Stimulated activated CD4-positive, alpha-beta T cell treated with anti-CD3 and anti-CD28 coated beads, Interleukin-4, amount 100 ng/mL, for 48 hours (primary cell): Measurements from ENCODE around the gene CMSS1.

Source experiments
- DNase-seq, 2 donors: peaks; one replicate each; pipeline ENCODE4 v3.0.0-alpha.2; 2020; ENCODE audit warnings: low read depth in 2 of 2

Gene CMSS1

GRCh38 chr3:99874237-99875002, 56.8 kb downstream of the CMSS1 start:
- DNase-seq: no peak

GRCh38 chr3:99875581-99875928, 57.9 kb downstream of the CMSS1 start:
- DNase-seq: no peak

GRCh38 chr3:99875929-99876841, 58.5 kb downstream of the CMSS1 start:
- DNase-seq: peak; percentile 42 to 48

- DNase-seq: no peak
These were observed 59.4 kb downstream of the CMSS1 start for GRCh38 chr3:99877031-99877579.

GRCh38 chr3:99878005-99878404, 60.3 kb downstream of the CMSS1 start:
- no peak for DNase-seq

GRCh38 chr3:99879275-99879674, 61.6 kb downstream of the CMSS1 start:
- no peak for DNase-seq

GRCh38 chr3:99881121-99881524, 63.5 kb downstream of the CMSS1 start:
- DNase-seq: no peak

- no peak for DNase-seq
These were observed 64.9 kb downstream of the CMSS1 start for GRCh38 chr3:99882436-99883137.

GRCh38 chr3:99883138-99883461, 65.4 kb downstream of the CMSS1 start:
- DNase-seq: no peak

GRCh38 chr3:99883693-99884092, 66.0 kb downstream of the CMSS1 start:
- DNase-seq: no peak

- no peak for DNase-seq
These were observed 66.8 kb downstream of the CMSS1 start for GRCh38 chr3:99884484-99884883.

- DNase-seq: no peak
These were observed 67.4 kb downstream of the CMSS1 start for GRCh38 chr3:99885085-99885484.

- DNase-seq: no peak
These were observed 68.2 kb downstream of the CMSS1 start for GRCh38 chr3:99885851-99886250.

- DNase-seq: no peak
These were observed 74.1 kb downstream of the CMSS1 start for GRCh38 chr3:99891610-99892285.

- no peak for DNase-seq
These were observed 74.7 kb downstream of the CMSS1 start for GRCh38 chr3:99892332-99892731.

- DNase-seq: no peak
These were observed 77.6 kb downstream of the CMSS1 start for GRCh38 chr3:99895131-99895696.

GRCh38 chr3:99895703-99896441, 78.2 kb downstream of the CMSS1 start:
- DNase-seq: no peak

GRCh38 chr3:99896482-99896881, 78.8 kb downstream of the CMSS1 start:
- no peak for DNase-seq

GRCh38 chr3:99899603-99900002, 81.9 kb downstream of the CMSS1 start:
- DNase-seq: no peak

- no peak for DNase-seq
These were observed 82.6 kb downstream of the CMSS1 start for GRCh38 chr3:99900248-99900647.
